ENCODE data around the gene C3orf18. TPM values are rescaled to one million over a fixed set of nuclear protein-coding genes. Genes with fewer than 3 reads are reported as not detected.

Gene C3orf18
- total RNA-seq, 1 donor from 2014 or later: 7.2 TPM

DNA sequence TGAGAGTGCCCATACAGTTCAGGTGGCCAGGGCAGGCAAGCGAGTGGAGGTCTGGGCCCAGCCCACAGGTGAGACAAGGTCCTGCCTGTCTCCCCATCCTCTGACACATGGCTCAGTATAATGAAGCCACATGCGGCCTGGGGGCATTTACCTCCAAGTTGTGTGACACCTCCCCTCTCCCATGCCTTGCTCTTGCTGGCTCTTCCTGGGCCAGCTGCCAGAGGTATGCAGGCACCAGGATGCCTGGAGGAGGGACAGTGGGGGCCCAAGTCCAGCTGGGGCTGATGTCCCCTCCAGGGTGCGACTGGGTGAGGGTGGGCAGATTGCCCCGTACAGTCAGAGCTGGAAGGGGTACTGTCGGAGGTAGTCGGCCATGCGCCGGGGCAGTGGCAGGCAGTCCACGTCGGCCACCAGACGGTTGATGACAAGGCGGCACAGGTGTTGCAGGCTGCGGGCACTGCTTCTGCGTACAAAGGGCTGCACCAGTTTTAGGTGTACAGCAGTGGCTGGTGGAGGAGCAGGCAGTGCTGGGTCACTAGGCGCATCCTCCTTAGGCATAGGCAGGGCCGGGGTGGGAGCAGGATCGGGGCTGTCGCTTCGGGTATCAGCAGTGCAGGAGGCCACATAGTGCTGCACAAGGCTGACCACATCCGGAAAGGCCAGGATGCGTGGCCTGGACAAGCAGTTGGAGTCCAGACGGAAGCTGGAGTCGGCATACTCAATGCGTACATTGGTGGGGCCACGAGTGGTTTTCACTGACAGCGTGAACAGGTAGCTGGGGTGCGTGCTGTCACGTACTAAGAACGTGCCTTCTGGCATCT, 39.9 kb upstream of the C3orf18 start:
- H3K9me3 ChIP-seq (ENCODE audit: insufficient read depth, low read depth, low read length): no peaks in the 10 kb centered on the region
- no peaks in the 10 kb centered on the region for H3K27me3 ChIP-seq (ENCODE audit: insufficient read depth, low read length)
- Mint-ChIP-seq H3K27ac (ENCODE audit: unreplicated experiment) (no peak overlapping the region), H3K9me3 (ENCODE audit: unreplicated experiment) (no peaks in the 10 kb centered on the region), H3K4me1 (ENCODE audit: low read depth, unreplicated experiment) (peaks cover 3% of the 10 kb centered on the region), H3K4me3 (ENCODE audit: unreplicated experiment) (no peak overlapping the region), H3K27me3 (ENCODE audit: low read depth, unreplicated experiment) (peaks cover 64% of the 10 kb centered on the region), H3K36me3 (ENCODE audit: low read depth, unreplicated experiment) (peaks cover 3% of the 10 kb centered on the region)
- no peak for DNase-seq (ENCODE audit: low read depth)
- peaks cover 11% of the 10 kb centered on the region for H3K4me1 ChIP-seq (ENCODE audit: insufficient read depth, low read length)
- H2AFZ ChIP-seq (ENCODE audit: low read depth, low read length): no peak overlapping the region
- peaks cover 4% of the 10 kb centered on the region for H4K20me1 ChIP-seq (ENCODE audit: insufficient read depth, low read length)
- TF ChIP-seq EZH2 (IDR thresholded peaks at IDR 0.05; ENCODE audit: insufficient read depth, low read length): no peak
- TF ChIP-seq, protein P1, sequence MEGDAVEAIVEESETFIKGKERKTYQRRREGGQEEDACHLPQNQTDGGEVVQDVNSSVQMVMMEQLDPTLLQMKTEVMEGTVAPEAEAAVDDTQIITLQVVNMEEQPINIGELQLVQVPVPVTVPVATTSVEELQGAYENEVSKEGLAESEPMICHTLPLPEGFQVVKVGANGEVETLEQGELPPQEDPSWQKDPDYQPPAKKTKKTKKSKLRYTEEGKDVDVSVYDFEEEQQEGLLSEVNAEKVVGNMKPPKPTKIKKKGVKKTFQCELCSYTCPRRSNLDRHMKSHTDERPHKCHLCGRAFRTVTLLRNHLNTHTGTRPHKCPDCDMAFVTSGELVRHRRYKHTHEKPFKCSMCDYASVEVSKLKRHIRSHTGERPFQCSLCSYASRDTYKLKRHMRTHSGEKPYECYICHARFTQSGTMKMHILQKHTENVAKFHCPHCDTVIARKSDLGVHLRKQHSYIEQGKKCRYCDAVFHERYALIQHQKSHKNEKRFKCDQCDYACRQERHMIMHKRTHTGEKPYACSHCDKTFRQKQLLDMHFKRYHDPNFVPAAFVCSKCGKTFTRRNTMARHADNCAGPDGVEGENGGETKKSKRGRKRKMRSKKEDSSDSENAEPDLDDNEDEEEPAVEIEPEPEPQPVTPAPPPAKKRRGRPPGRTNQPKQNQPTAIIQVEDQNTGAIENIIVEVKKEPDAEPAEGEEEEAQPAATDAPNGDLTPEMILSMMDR (IDR thresholded peaks at IDR 0.05; ENCODE audit: insufficient read depth, low read depth, low read length): no peak
- H3K4me3 ChIP-seq (ENCODE audit: insufficient read depth, low read depth, low read length): no peak overlapping the region
- H3K79me2 ChIP-seq (ENCODE audit: insufficient read depth, low read length): no peaks in the 10 kb centered on the region
- no peaks in the 10 kb centered on the region for H3K36me3 ChIP-seq (ENCODE audit: insufficient read depth, low read length)
- FAIRE-seq: no peak
- H3K27ac ChIP-seq (ENCODE audit: low read depth, low read length): no peak overlapping the region
- H3K4me2 ChIP-seq (ENCODE audit: low read length): no peak overlapping the region
- no peak overlapping the region for H3K9ac ChIP-seq (ENCODE audit: low read length)

DNA sequence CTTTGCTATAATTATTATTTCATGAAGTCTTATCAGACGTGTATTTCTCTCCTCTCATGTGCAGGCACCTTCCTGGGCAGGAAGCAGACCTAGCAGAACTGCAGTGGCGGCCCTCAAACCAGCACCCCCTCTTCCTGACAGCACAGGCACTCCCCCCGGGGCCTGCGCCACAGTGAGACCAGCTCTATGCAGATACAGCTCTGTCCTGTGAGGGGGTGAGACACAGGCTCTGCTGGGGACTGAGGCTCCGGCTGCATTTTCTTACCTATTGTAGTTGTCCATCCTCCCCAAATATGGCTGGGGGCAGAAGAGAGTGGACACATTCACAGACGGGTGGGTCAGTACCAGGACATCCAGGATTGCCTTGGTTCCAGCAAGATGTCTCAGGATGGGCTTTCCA, 39.0 kb upstream of the C3orf18 start:
- H3K27me3 ChIP-seq (ENCODE audit: insufficient read depth, low read length): no peaks in the 10 kb centered on the region
- H3K9ac ChIP-seq (ENCODE audit: low read length): no peak overlapping the region
- Mint-ChIP-seq H3K27ac (ENCODE audit: unreplicated experiment) (no peak overlapping the region), H3K4me1 (ENCODE audit: low read depth, unreplicated experiment) (peaks cover 7% of the 10 kb centered on the region), H3K27me3 (ENCODE audit: low read depth, unreplicated experiment) (peaks cover 61% of the 10 kb centered on the region), H3K9me3 (ENCODE audit: unreplicated experiment) (no peaks in the 10 kb centered on the region), H3K36me3 (ENCODE audit: low read depth, unreplicated experiment) (peaks cover 3% of the 10 kb centered on the region), H3K4me3 (ENCODE audit: unreplicated experiment) (no peak overlapping the region)
- H3K79me2 ChIP-seq (ENCODE audit: insufficient read depth, low read length): no peaks in the 10 kb centered on the region
- H2AFZ ChIP-seq (ENCODE audit: low read depth, low read length): no peak overlapping the region
- no peak overlapping the region for H3K4me2 ChIP-seq (ENCODE audit: low read length)
- peaks cover 14% of the 10 kb centered on the region for H3K4me1 ChIP-seq (ENCODE audit: insufficient read depth, low read length)
- no peak overlapping the region for H3K27ac ChIP-seq (ENCODE audit: low read depth, low read length)
- H4K20me1 ChIP-seq (ENCODE audit: insufficient read depth, low read length): peaks cover 4% of the 10 kb centered on the region
- H3K9me3 ChIP-seq (ENCODE audit: insufficient read depth, low read depth, low read length): no peaks in the 10 kb centered on the region
- no peaks in the 10 kb centered on the region for H3K36me3 ChIP-seq (ENCODE audit: insufficient read depth, low read length)
- TF ChIP-seq EZH2 (IDR thresholded peaks at IDR 0.05; ENCODE audit: insufficient read depth, low read length): no peak
- TF ChIP-seq, protein P1 (IDR thresholded peaks at IDR 0.05; ENCODE audit: insufficient read depth, low read depth, low read length): no peak
- no peak for DNase-seq (ENCODE audit: low read depth)
- no peak for FAIRE-seq
- H3K4me3 ChIP-seq (ENCODE audit: insufficient read depth, low read depth, low read length): no peak overlapping the region

DNA sequence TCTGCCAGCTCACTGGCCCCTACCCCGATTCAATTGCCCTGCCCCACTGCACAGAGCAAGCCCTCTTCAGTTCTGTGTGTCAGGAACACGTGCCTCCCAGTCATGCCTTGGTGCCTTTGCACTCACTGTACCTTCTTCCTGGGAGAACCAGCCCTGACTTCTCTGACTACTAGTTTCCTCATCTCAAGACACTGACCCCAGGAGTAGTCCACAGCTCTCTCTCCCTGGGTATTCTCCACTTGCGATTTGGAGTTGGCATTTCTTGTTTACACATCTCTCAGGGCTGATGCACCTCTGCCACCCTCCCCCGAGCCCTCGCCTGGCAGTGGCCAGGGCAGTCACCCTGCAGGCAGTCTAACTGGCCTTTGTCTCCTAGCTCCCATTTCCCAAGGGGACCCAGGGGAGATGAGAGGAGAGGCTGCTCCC, 38.4 kb upstream of the C3orf18 start:
- Mint-ChIP-seq H3K27me3 (ENCODE audit: low read depth, unreplicated experiment) (peaks cover 59% of the 10 kb centered on the region), H3K27ac (ENCODE audit: unreplicated experiment) (no peak overlapping the region), H3K36me3 (ENCODE audit: low read depth, unreplicated experiment) (peaks cover 3% of the 10 kb centered on the region), H3K4me3 (ENCODE audit: unreplicated experiment) (no peak overlapping the region), H3K4me1 (ENCODE audit: low read depth, unreplicated experiment) (peaks cover 12% of the 10 kb centered on the region), H3K9me3 (ENCODE audit: unreplicated experiment) (no peaks in the 10 kb centered on the region)
- Histone ChIP-seq H3K36me3 (ENCODE audit: insufficient read depth, low read length) (no peaks in the 10 kb centered on the region), H3K4me3 (ENCODE audit: insufficient read depth, low read depth, low read length) (no peak overlapping the region), H3K9me3 (ENCODE audit: insufficient read depth, low read depth, low read length) (no peaks in the 10 kb centered on the region), H3K27me3 (ENCODE audit: insufficient read depth, low read length) (no peaks in the 10 kb centered on the region), H2AFZ (ENCODE audit: low read depth, low read length) (no peak overlapping the region), H3K4me2 (ENCODE audit: low read length) (no peak overlapping the region), H4K20me1 (ENCODE audit: insufficient read depth, low read length) (peaks cover 4% of the 10 kb centered on the region), H3K9ac (ENCODE audit: low read length) (no peak overlapping the region), H3K4me1 (ENCODE audit: insufficient read depth, low read length) (peaks cover 15% of the 10 kb centered on the region), H3K27ac (ENCODE audit: low read depth, low read length) (no peak overlapping the region), H3K79me2 (ENCODE audit: insufficient read depth, low read length) (no peaks in the 10 kb centered on the region)
- no peak for DNase-seq (ENCODE audit: low read depth)
- no peak for TF ChIP-seq EZH2 (IDR thresholded peaks at IDR 0.05; ENCODE audit: insufficient read depth, low read length)
- no peak for FAIRE-seq
